Glomerular visceral epithelial cell (primary cell): ENCODE results near the gene ABHD15.

ENCODE experiments used
- DNase-seq: peaks from one replicate; pipeline ENCODE4 v3.0.0-alpha.2; 2016; ENCODE audit errors: extremely low spot score

The ABHD15 gene

GRCh38 chr17:29544066-29544465 lies 22.8 kb downstream of the ABHD15 start:
- no peak for DNase-seq

- no peak for DNase-seq
Measured at GRCh38 chr17:29533976-29534375, 32.9 kb downstream of the ABHD15 start.

GRCh38 chr17:29526322-29526721 lies 40.5 kb downstream of the ABHD15 start:
- DNase-seq: no peak

GRCh38 chr17:29524692-29525091 lies 42.1 kb downstream of the ABHD15 start:
- DNase-seq: no peak

- DNase-seq: no peak
Measured at GRCh38 chr17:29518359-29518758, 48.5 kb downstream of the ABHD15 start.

GRCh38 chr17:29514792-29515191 lies 52.0 kb downstream of the ABHD15 start:
- no peak for DNase-seq

- DNase-seq: no peak
Measured at GRCh38 chr17:29510953-29511352, 55.9 kb downstream of the ABHD15 start.
